Caco-2 (cell line): ENCODE measurements around the gene COPZ1. TPM values are rescaled to one million over a fixed set of nuclear protein-coding genes. Genes with fewer than 3 reads are reported as not detected.

ENCODE experiments used
- BruUV-seq: library from RNA; stranded (reverse); fragments of 400-500 nt; replicated peaks from 2 replicates; lab custom pipeline; 2021; lab: Mats Ljungman, UMichigan
- CTCF ChIA-PET: fragments of 300-600 bp; sonication (Branson Sonifier 250); formaldehyde crosslinking; loops from one replicate; lab custom pipeline; 2022; ENCODE audit warnings: antibody characterized with exemption; lab: Charles Lee
- POLR2A ChIA-PET: fragments of 300-600 bp; sonication (Branson Sonifier 250); formaldehyde crosslinking; loops from one replicate; lab custom pipeline; 2022; ENCODE audit warnings: antibody characterized with exemption; lab: Charles Lee
- DNase-seq, 2 experiments: peaks; one replicate each; pipeline versions ENCODE4 v3.0.0 to v3.0.0-alpha.2; 2020 to 2022
- H3K27me3 ChIP-seq: replicated peaks from 2 replicates; pipeline ENCODE4 v1.6.0; 2011; ENCODE audit warnings: low read length; ENCODE audit not compliant: control insufficient read depth, insufficient read depth
- H3K36me3 ChIP-seq: 2 replicates; pipeline ENCODE4 v1.5.1; 2011; ENCODE audit warnings: low read length; ENCODE audit not compliant: control insufficient read depth, insufficient read depth
- H3K4me1 ChIP-seq: fragments of 250-450 bp; sonication (Bioruptor Pico); 2 replicates; pipeline ENCODE4 v1.5.1; 2020; ENCODE audit warnings: mild to moderate bottlenecking
- H3K4me3 ChIP-seq: 2 replicates; pipeline ENCODE4 v1.5.1; 2011; ENCODE audit warnings: low read depth, mild to moderate bottlenecking, control low read depth, low read length
- H3K9me3 ChIP-seq: fragments of 250-450 bp; sonication (Bioruptor Pico); 2 replicates; pipeline ENCODE4 v1.5.1; 2020; ENCODE audit warnings: mild to moderate bottlenecking, moderate library complexity
- H3K27ac Mint-ChIP-seq: one replicate; pipeline ENCODE4 v1.8.0; 2022; ENCODE audit warnings: mixed read lengths; ENCODE audit not compliant: unreplicated experiment
- H3K27me3 Mint-ChIP-seq: one replicate; pipeline ENCODE4 v1.8.0; 2022; ENCODE audit warnings: mixed read lengths; ENCODE audit not compliant: insufficient read depth, unreplicated experiment
- H3K36me3 Mint-ChIP-seq: one replicate; pipeline ENCODE4 v1.8.0; 2022; ENCODE audit warnings: mild to moderate bottlenecking, mixed read lengths; ENCODE audit not compliant: insufficient read depth, unreplicated experiment
- H3K4me1 Mint-ChIP-seq: one replicate; pipeline ENCODE4 v1.8.0; 2022; ENCODE audit warnings: low read depth, mixed read lengths; ENCODE audit not compliant: unreplicated experiment
- H3K4me3 Mint-ChIP-seq: one replicate; pipeline ENCODE4 v1.8.0; 2022; ENCODE audit warnings: mild to moderate bottlenecking, moderate library complexity, mixed read lengths; ENCODE audit not compliant: unreplicated experiment
- H3K9me3 Mint-ChIP-seq: one replicate; pipeline ENCODE4 v1.8.0; 2022; ENCODE audit warnings: mixed read lengths; ENCODE audit not compliant: unreplicated experiment
- CTCF ChIP-seq, 2 experiments: fragments of 200-600 bp in 1 of 2; IDR thresholded peaks; 1 replicate in 1 of 2; 2 replicates in 1 of 2; pipeline versions ENCODE4 v1.5.1 to v1.8.0; 2011 to 2022; ENCODE audit warnings: antibody characterized with exemption in 1 of 2, control low read depth in 1 of 2, inconsistent platforms in 1 of 2, low read depth in 1 of 2, low read length in 1 of 2, mild to moderate bottlenecking in 1 of 2, moderate library complexity in 1 of 2; ENCODE audit not compliant: insufficient read depth in 1 of 2, severe bottlenecking in 1 of 2, unreplicated experiment in 1 of 2
- intact Hi-C: fragments of 100-400 bp; cut with micrococcal nuclease; formaldehyde crosslinking; loops from one replicate; pipeline ENCODE4 v1.10.0; 2022; ENCODE audit not compliant: unreplicated experiment
- total RNA-seq: library from RNA; stranded (reverse); gene quantifications from 2 replicates; pipeline ENCODE4 v1.2.3, GENCODE V29; 2022

The COPZ1 gene
- total RNA-seq, 1 experiment from 2014 or later, result 129 TPM

- Histone ChIP-seq H3K9me3 (no peaks in the 10 kb centered on the region), H3K4me3 (no peak overlapping the region), H3K27me3 (no peaks in the 10 kb centered on the region), H3K4me1 (no peaks in the 10 kb centered on the region), H3K36me3 (no peaks in the 10 kb centered on the region; the same call in 1 of the 2 replicates)
- Mint-ChIP-seq H3K36me3 (peaks cover 27% of the 10 kb centered on the region), H3K27ac (no peak overlapping the region), H3K4me3 (no peak overlapping the region), H3K4me1 (peaks cover 6% of the 10 kb centered on the region), H3K9me3 (no peaks in the 10 kb centered on the region), H3K27me3 (no peaks in the 10 kb centered on the region)
- POLR2A ChIA-PET, result no interaction called here
- CTCF ChIA-PET, result interaction anchor here (1.6 kb wide), 1 partner anchor 48 kb away, joined by 3 read pairs; no protein-coding TSS in a partner anchor
- TSS peak; percentile 36 for BruUV-seq
- intact Hi-C loops, result no loop called here
- TF ChIP-seq CTCF (IDR thresholded peaks at IDR 0.05; ENCODE audit: insufficient read depth in 1 of 2, low read depth in 1 of 2, low read length in 1 of 2, severe bottlenecking in 1 of 2, unreplicated experiment in 1 of 2), result no peak
- DNase-seq, result no peak
Measured at GRCh38 chr12:54395545-54395944, 70.6 kb downstream of the COPZ1 start.

- intact Hi-C loops, result no loop called here
- no peak overlapping the region for H3K27ac Mint-ChIP-seq
- Histone ChIP-seq H3K9me3 (no peaks in the 10 kb centered on the region), H3K27me3 (no peaks in the 10 kb centered on the region), H3K36me3 (no peaks in the 10 kb centered on the region; the same call in 1 of the 2 replicates), H3K4me1 (no peaks in the 10 kb centered on the region), H3K4me3 (no peak overlapping the region)
- no peaks in the 10 kb centered on the region for H3K27me3 Mint-ChIP-seq
- POLR2A ChIA-PET, result no interaction called here
- BruUV-seq, result no TSS peak
- peaks cover 31% of the 10 kb centered on the region for H3K36me3 Mint-ChIP-seq
- no peak for DNase-seq
- CTCF ChIA-PET, result interaction anchor here (1.6 kb wide), 1 partner anchor 46 kb away, joined by 3 read pairs; no protein-coding TSS in a partner anchor
- no peaks in the 10 kb centered on the region for H3K9me3 Mint-ChIP-seq
- H3K4me3 Mint-ChIP-seq, result no peak overlapping the region
- no peak for TF ChIP-seq CTCF (IDR thresholded peaks at IDR 0.05; ENCODE audit: insufficient read depth in 1 of 2, low read depth in 1 of 2, low read length in 1 of 2, severe bottlenecking in 1 of 2, unreplicated experiment in 1 of 2)
- peaks cover 6% of the 10 kb centered on the region for H3K4me1 Mint-ChIP-seq
Measured at GRCh38 chr12:54397157-54397556, 72.2 kb downstream of the COPZ1 start.

- Mint-ChIP-seq H3K27ac (no peak overlapping the region), H3K9me3 (no peaks in the 10 kb centered on the region), H3K4me3 (no peak overlapping the region), H3K27me3 (no peaks in the 10 kb centered on the region), H3K4me1 (peaks cover 6% of the 10 kb centered on the region), H3K36me3 (peaks cover 37% of the 10 kb centered on the region)
- POLR2A ChIA-PET, result no interaction called here
- H3K27me3 ChIP-seq, result no peaks in the 10 kb centered on the region
- CTCF ChIA-PET, result interaction anchor here (1.7 to 2.7 kb wide), 2 partner anchors 29 to 40 kb away, joined by 10 to 142 read pairs; no protein-coding TSS in a partner anchor
- intact Hi-C loops, result no loop called here
- no peak for TF ChIP-seq CTCF (IDR thresholded peaks at IDR 0.05; ENCODE audit: insufficient read depth in 1 of 2, low read depth in 1 of 2, low read length in 1 of 2, severe bottlenecking in 1 of 2, unreplicated experiment in 1 of 2)
- H3K4me1 ChIP-seq, result no peaks in the 10 kb centered on the region
- DNase-seq, result no peak
- no peaks in the 10 kb centered on the region for H3K9me3 ChIP-seq
- H3K36me3 ChIP-seq, result no peaks in the 10 kb centered on the region; the same call in 1 of the 2 replicates
- no TSS peak for BruUV-seq
- H3K4me3 ChIP-seq, result no peak overlapping the region
Measured at GRCh38 chr12:54398218-54398617, 73.3 kb downstream of the COPZ1 start.
